ENCODE measurements around the gene PLCB1.

The PLCB1 gene

GRCh38 chr20:8853805-8854338 lies 721.8 kb downstream of the PLCB1 start:
- peak; percentile 49 for TF ChIP-seq CTCF (IDR thresholded peaks at IDR 0.05)
- no peaks in the 10 kb centered on the region for H3K27me3 ChIP-seq
- no peaks in the 10 kb centered on the region for H3K4me1 ChIP-seq (ENCODE audit: control insufficient read depth in 1 of 2, insufficient read depth in 1 of 2, low read depth in 1 of 2, low read length in 1 of 2)
- no peak overlapping the region for H3K27ac ChIP-seq
- no peak overlapping the region for H3K4me3 ChIP-seq (ENCODE audit: low read depth in 1 of 2, low read length in 1 of 2)
- H3K9me3 ChIP-seq: no peaks in the 10 kb centered on the region
- H3K36me3 ChIP-seq: no peaks in the 10 kb centered on the region

- Histone ChIP-seq H3K4me1 (ENCODE audit: control insufficient read depth in 1 of 2, insufficient read depth in 1 of 2, low read depth in 1 of 2, low read length in 1 of 2) (no peaks in the 10 kb centered on the region), H3K9me3 (no peaks in the 10 kb centered on the region), H3K27ac (no peak overlapping the region), H3K4me3 (ENCODE audit: low read depth in 1 of 2, low read length in 1 of 2) (no peak overlapping the region), H3K27me3 (no peaks in the 10 kb centered on the region), H3K36me3 (no peaks in the 10 kb centered on the region)
- no peak for TF ChIP-seq CTCF (IDR thresholded peaks at IDR 0.05)
These were observed 722.5 kb downstream of the PLCB1 start for GRCh38 chr20:8854571-8854970.

GRCh38 chr20:8855315-8855714 lies 723.2 kb downstream of the PLCB1 start:
- H3K4me3 ChIP-seq (ENCODE audit: low read depth in 1 of 2, low read length in 1 of 2): no peak overlapping the region
- H3K4me1 ChIP-seq (ENCODE audit: control insufficient read depth in 1 of 2, insufficient read depth in 1 of 2, low read depth in 1 of 2, low read length in 1 of 2): no peaks in the 10 kb centered on the region
- no peak overlapping the region for H3K27ac ChIP-seq
- no peaks in the 10 kb centered on the region for H3K36me3 ChIP-seq
- no peaks in the 10 kb centered on the region for H3K27me3 ChIP-seq
- no peaks in the 10 kb centered on the region for H3K9me3 ChIP-seq
- no peak for TF ChIP-seq CTCF (IDR thresholded peaks at IDR 0.05)

GRCh38 chr20:8856668-8857067 lies 724.6 kb downstream of the PLCB1 start:
- no peaks in the 10 kb centered on the region for H3K9me3 ChIP-seq
- H3K27me3 ChIP-seq: no peaks in the 10 kb centered on the region
- no peaks in the 10 kb centered on the region for H3K4me1 ChIP-seq (ENCODE audit: control insufficient read depth in 1 of 2, insufficient read depth in 1 of 2, low read depth in 1 of 2, low read length in 1 of 2)
- no peak for TF ChIP-seq CTCF (IDR thresholded peaks at IDR 0.05)
- H3K4me3 ChIP-seq (ENCODE audit: low read depth in 1 of 2, low read length in 1 of 2): no peak overlapping the region
- H3K36me3 ChIP-seq: no peaks in the 10 kb centered on the region
- H3K27ac ChIP-seq: no peak overlapping the region

- no peak overlapping the region for H3K27ac ChIP-seq
- H3K27me3 ChIP-seq: no peaks in the 10 kb centered on the region
- no peaks in the 10 kb centered on the region for H3K4me1 ChIP-seq (ENCODE audit: control insufficient read depth in 1 of 2, insufficient read depth in 1 of 2, low read depth in 1 of 2, low read length in 1 of 2)
- TF ChIP-seq CTCF (IDR thresholded peaks at IDR 0.05): no peak
- H3K4me3 ChIP-seq (ENCODE audit: low read depth in 1 of 2, low read length in 1 of 2): no peak overlapping the region
- no peaks in the 10 kb centered on the region for H3K9me3 ChIP-seq
- H3K36me3 ChIP-seq: no peaks in the 10 kb centered on the region
These were observed 726.2 kb downstream of the PLCB1 start for GRCh38 chr20:8858181-8858787.

Measured in neutrophil (primary cell).